ENCODE measurements around the gene GULP1. TPM values are rescaled to one million over a fixed set of nuclear protein-coding genes. Genes with fewer than 3 reads are reported as not detected.

The GULP1 gene
- total RNA-seq, 2 donors from 2014 or later = 15.3 to 26.5 TPM

GRCh38 chr2:188406414-188406813 lies 114.7 kb downstream of the GULP1 start:
- Histone ChIP-seq H3K4me3 (ENCODE audit: low read length) (no peak overlapping the region), H3K36me3 (ENCODE audit: control insufficient read depth, insufficient read depth, low read length) (no peaks in the 10 kb centered on the region), H3K9me3 (ENCODE audit: control insufficient read depth, low read length) (peaks cover 57% of the 10 kb centered on the region), H3K9ac (ENCODE audit: extremely low read depth, low read length, poor library complexity, severe bottlenecking) (no peak overlapping the region), H3K27ac (ENCODE audit: low read depth, low read length) (no peak overlapping the region), H3K4me1 (ENCODE audit: control insufficient read depth, insufficient read depth, low read length) (no peaks in the 10 kb centered on the region), H3K27me3 (ENCODE audit: control insufficient read depth, insufficient read depth, low read length, poor library complexity, severe bottlenecking) (no peaks in the 10 kb centered on the region)
- Mint-ChIP-seq H3K9me3 (peaks cover 35% of the 10 kb centered on the region), H3K4me1 (no peaks in the 10 kb centered on the region), H3K4me3 (no peak overlapping the region), H3K27ac (no peak overlapping the region), H3K36me3 (ENCODE audit: low read depth) (peaks cover 16% of the 10 kb centered on the region), H3K27me3 (ENCODE audit: insufficient read depth) (peaks cover 2% of the 10 kb centered on the region)
- no peak for TF ChIP-seq CTCF (conservative IDR thresholded peaks at IDR 0.05)
- 83% methylated on average over 1 of the region's 1 CpG; no CpG with 5 or more reads in 1 of the 2 experiments for WGBS, 2 experiments (ENCODE audit: insufficient coverage in 1 of 2, insufficient read length in 1 of 2)
- no peak for DNase-seq

- H3K9me3 ChIP-seq (ENCODE audit: control insufficient read depth, low read length) = peaks cover 70% of the 10 kb centered on the region
- no peak for TF ChIP-seq CTCF (conservative IDR thresholded peaks at IDR 0.05)
- 88 to 100% methylated on average over 3 to 5 of the region's 5 CpGs for WGBS, 2 experiments (ENCODE audit: insufficient coverage in 1 of 2, insufficient read length in 1 of 2)
Measured at GRCh38 chr2:188410504-188411235, 119.0 kb downstream of the GULP1 start.

GRCh38 chr2:188412190-188412589 lies 120.5 kb downstream of the GULP1 start:
- peaks cover 17% of the 10 kb centered on the region for H3K4me1 Mint-ChIP-seq
- H3K27ac ChIP-seq (ENCODE audit: low read depth, low read length) = no peak overlapping the region
- H3K36me3 ChIP-seq (ENCODE audit: control insufficient read depth, insufficient read depth, low read length) = no peaks in the 10 kb centered on the region
- WGBS, 2 experiments (ENCODE audit: insufficient coverage in 1 of 2, insufficient read length in 1 of 2) = 91% methylated on average over 6 of the region's 6 CpGs; no CpG with 5 or more reads in 1 of the 2 experiments
- no peaks in the 10 kb centered on the region for H3K27me3 ChIP-seq (ENCODE audit: control insufficient read depth, insufficient read depth, low read length, poor library complexity, severe bottlenecking)
- H3K27me3 Mint-ChIP-seq (ENCODE audit: insufficient read depth) = peaks cover 9% of the 10 kb centered on the region
- peaks cover 4% of the 10 kb centered on the region for H3K4me1 ChIP-seq (ENCODE audit: control insufficient read depth, insufficient read depth, low read length)
- TF ChIP-seq CTCF (conservative IDR thresholded peaks at IDR 0.05) = no peak
- peaks cover 19% of the 10 kb centered on the region for H3K36me3 Mint-ChIP-seq (ENCODE audit: low read depth)
- peaks cover 60% of the 10 kb centered on the region for H3K9me3 ChIP-seq (ENCODE audit: control insufficient read depth, low read length)
- H3K4me3 Mint-ChIP-seq = no peak overlapping the region
- H3K9me3 Mint-ChIP-seq = peaks cover 44% of the 10 kb centered on the region
- no peak overlapping the region for H3K9ac ChIP-seq (ENCODE audit: extremely low read depth, low read length, poor library complexity, severe bottlenecking)
- peak overlapping the region; percentile 65 for H3K4me3 ChIP-seq (ENCODE audit: low read length)
- DNase-seq = no peak
- no peak overlapping the region for H3K27ac Mint-ChIP-seq

More at GRCh38 chr2:188410504-188411235, 119.0 kb downstream of the GULP1 start:
- Mint-ChIP-seq H3K27ac (no peak overlapping the region), H3K9me3 (peaks cover 49% of the 10 kb centered on the region), H3K4me1 (peaks cover 6% of the 10 kb centered on the region), H3K36me3 (ENCODE audit: low read depth) (peaks cover 22% of the 10 kb centered on the region), H3K27me3 (ENCODE audit: insufficient read depth) (peaks cover 9% of the 10 kb centered on the region), H3K4me3 (no peak overlapping the region)
- Histone ChIP-seq H3K27me3 (ENCODE audit: control insufficient read depth, insufficient read depth, low read length, poor library complexity, severe bottlenecking) (no peaks in the 10 kb centered on the region), H3K9ac (ENCODE audit: extremely low read depth, low read length, poor library complexity, severe bottlenecking) (no peak overlapping the region), H3K27ac (ENCODE audit: low read depth, low read length) (no peak overlapping the region), H3K4me1 (ENCODE audit: control insufficient read depth, insufficient read depth, low read length) (peaks cover 4% of the 10 kb centered on the region), H3K36me3 (ENCODE audit: control insufficient read depth, insufficient read depth, low read length) (no peaks in the 10 kb centered on the region), H3K4me3 (ENCODE audit: low read length) (peak overlapping the region; percentile 65)
- DNase-seq = peak; percentile 63

Measured in endodermal cell (in vitro differentiated cells).